LNCaP clone FGC (cell line): ENCODE measurements around the gene GRK3.

Experiments used
- DNase-seq: peaks from one replicate; pipeline ENCODE4 v3.0.0-alpha.2; 2011; ENCODE audit warnings: low read depth
- H3K4me3 ChIP-seq: 2 replicates; pipeline ENCODE4 v1.5.1; 2011; ENCODE audit warnings: mild to moderate bottlenecking, low read depth, low read length, control low read depth
- CTCF ChIP-seq: IDR thresholded peaks from 2 replicates; pipeline ENCODE4 v1.5.1; 2012; ENCODE audit warnings: mild to moderate bottlenecking; ENCODE audit not compliant: control insufficient read depth, insufficient read depth; ENCODE audit errors: extremely low read depth

The GRK3 gene

GRCh38 chr22:25748140-25748539, 183.7 kb downstream of the GRK3 start:
- DNase-seq = no peak
- no peak for TF ChIP-seq CTCF
- no peak overlapping the region for H3K4me3 ChIP-seq

- TF ChIP-seq CTCF = no peak
- no peak overlapping the region for H3K4me3 ChIP-seq
- no peak for DNase-seq
Measured at GRCh38 chr22:25748704-25749103, 184.2 kb downstream of the GRK3 start.

- H3K4me3 ChIP-seq = no peak overlapping the region
- TF ChIP-seq CTCF = no peak
- DNase-seq = no peak
Measured at GRCh38 chr22:25749420-25750169, 185.1 kb downstream of the GRK3 start.

GRCh38 chr22:25750569-25751173, 186.2 kb downstream of the GRK3 start:
- DNase-seq = no peak
- H3K4me3 ChIP-seq = no peak overlapping the region
- TF ChIP-seq CTCF = no peak

- DNase-seq = no peak
- no peak for TF ChIP-seq CTCF
- no peak overlapping the region for H3K4me3 ChIP-seq
Measured at GRCh38 chr22:25751174-25751581, 186.7 kb downstream of the GRK3 start.

- no peak overlapping the region for H3K4me3 ChIP-seq
- no peak for DNase-seq
- no peak for TF ChIP-seq CTCF
Measured at GRCh38 chr22:25752615-25753214, 188.2 kb downstream of the GRK3 start.

- TF ChIP-seq CTCF = no peak
- DNase-seq = no peak
- no peak overlapping the region for H3K4me3 ChIP-seq
Measured at GRCh38 chr22:25753252-25753651, 188.8 kb downstream of the GRK3 start.
